ENCODE data around the gene SH3BP2.

SH3BP2 gene

DNA sequence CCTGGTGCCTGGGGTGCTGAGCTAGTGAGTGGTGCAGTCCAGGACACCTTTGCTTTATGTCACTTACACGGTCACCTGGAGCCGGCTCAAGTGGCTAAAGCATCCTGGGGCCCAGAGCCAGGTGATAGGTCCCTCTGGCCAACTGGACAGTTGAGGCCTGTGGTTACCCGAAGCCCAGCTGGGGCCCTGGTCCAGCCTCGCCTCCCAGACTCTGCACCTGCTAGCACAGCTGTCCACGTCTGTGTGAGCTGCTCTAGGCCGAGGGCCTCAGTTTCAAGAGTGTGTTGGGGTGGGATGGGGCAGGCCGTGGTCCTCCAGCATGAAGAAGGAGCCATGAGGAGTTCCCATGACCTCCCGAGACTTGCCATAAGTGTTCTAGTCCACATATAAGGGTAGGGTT lies 43.1 kb downstream of the SH3BP2 start:
- DNase-seq, result no peak

DNA sequence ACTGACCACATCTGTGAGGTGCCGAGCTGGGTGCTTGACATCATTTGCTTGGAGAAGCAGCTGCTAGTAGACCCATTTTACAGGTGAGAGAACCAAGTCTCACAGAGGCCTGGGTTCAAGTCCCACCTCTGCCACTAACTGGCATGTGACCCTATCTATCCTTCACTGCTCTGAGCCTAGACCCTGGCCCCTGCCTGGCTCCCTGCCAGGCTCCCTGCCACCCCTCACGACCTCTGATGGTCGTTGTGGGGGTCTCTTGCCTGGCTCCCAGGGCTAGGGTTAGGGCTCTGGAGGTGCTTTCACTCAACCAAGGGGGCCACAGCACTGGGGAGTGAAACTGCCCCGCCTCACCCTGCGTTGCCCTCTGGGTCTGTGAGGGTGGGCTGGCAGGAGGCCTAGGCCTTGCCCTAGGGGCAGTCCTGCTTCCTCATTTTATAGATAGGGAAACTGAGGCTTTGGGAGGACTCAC lies 43.5 kb downstream of the SH3BP2 start:
- no peak for DNase-seq

GRCh38 chr4:2837110-2837903 lies 44.4 kb downstream of the SH3BP2 start:
- no peak for DNase-seq

DNA sequence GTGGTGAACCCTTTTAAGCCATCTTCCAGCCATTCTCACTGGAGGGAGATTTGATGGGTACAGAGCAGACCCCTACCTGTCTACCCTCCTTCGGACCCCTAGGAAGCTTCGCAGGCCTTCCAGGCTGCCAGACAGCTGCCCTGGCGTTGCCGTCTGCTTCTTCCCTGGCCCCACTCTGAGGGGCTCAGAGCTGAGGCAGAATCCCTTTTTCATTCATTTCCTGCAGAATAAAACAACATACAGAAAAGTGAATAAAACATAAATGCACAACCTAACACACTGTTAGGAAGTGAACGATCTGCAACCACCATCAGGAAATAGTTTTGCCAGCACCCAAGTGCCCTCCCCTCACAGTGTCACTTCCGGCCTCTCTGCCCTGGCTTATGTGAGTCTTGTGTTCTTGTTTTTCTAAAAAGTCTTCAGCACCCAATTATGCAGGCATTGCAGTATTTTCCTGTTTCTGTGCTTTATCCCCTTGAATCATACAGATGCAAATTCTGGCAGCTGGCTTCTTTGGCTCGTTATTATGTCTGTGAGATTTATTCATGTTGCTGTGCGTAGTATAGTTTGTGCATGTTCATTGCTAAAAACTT lies 45.1 kb downstream of the SH3BP2 start:
- DNase-seq, result no peak

DNA sequence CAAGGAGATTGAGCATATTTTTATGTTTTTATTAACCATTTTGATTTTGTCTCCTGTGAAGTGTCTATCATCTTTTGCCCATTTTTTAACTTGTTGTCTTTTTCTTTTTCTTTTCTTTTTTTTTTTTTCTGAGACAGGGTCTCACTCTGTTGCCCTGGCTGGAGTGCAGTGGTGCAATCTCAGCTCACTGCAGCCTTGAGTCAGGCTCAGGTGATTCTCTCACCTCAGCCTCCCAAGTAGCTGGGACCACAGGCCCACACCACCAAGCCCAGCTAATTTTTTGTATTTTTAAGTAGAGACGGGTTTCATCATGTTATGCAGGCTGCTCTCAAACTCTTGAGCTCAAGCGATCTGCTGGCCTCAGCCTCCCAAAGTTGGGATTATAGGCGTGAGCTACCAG lies 46.2 kb downstream of the SH3BP2 start:
- no peak for DNase-seq

GRCh38 chr4:2842687-2843262 lies 49.9 kb downstream of the SH3BP2 start:
- DNase-seq, result no peak

DNA sequence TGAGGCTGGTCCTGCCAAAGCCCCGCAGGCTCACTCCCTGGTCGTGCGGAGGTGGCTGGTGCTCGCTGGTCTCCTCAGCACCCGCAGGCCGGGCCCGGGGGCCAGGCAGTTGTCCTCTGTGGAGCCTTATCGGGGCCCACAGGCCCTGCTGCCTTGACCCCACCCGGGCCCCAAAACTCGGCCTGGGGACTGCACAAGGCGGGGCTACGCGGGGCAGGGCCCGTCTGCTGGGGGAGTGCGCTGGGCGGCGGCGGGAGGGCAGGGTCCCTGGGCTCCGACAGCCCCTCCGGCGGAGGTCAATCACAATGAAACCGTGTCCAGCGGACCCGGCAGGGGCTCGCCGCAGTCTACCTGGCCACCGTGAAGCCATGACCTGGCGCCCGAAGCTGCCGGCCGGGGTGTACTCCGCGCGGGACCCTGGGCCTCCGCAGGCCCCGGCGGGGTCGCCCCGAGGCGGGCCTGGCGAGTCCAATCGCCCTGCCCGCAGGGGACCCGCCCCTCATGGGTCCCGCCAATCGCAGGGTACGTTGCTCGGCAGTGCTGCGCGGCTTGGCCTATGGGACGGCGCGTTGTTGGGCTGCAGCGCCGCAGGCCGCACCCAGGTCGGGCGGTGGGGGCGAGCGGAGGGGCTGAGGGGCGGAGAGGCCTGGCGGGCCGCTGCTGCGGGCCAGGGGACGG lies 50.5 kb downstream of the SH3BP2 start, which contains the start of gene ADD1:
ADD1 (plus strand) TSS at position 582 of the 678 bp plus-strand sequence. CDS start 32,072 bp downstream, outside the sequence.
- DNase-seq, result peak; percentile 65

DNA sequence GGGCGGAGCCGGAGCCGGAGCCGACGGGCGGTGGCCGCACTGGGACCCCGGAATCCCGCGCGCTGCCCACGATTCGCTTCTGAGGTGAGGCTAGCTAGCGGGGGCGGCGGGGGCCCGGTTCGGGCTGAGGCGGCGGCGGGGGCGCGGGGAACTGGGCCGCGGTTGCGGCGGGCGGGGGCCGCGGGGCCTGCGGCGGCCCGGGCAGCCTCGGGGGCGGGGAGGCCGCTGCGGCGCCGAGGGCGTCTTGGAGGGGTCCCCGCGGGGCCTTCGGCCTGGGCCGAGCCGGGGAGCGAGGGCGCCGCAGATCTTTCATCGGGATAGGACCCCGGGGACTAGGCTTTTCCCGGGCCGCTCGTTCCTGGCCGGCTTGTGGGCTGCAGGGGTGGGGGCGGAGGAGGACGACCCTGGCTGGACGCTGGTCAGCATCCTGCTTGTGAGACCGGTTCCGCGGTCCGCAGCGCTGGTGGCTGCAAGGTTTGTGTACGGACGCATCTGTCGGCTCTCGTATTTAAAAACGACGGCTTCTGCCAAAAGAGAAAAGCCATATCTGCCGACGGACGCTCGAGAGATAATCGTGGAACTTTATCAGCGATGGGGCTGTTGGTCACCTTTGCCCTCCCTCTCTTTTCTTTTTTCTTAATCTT lies 51.2 kb downstream of the SH3BP2 start:
- no peak for DNase-seq

DNA sequence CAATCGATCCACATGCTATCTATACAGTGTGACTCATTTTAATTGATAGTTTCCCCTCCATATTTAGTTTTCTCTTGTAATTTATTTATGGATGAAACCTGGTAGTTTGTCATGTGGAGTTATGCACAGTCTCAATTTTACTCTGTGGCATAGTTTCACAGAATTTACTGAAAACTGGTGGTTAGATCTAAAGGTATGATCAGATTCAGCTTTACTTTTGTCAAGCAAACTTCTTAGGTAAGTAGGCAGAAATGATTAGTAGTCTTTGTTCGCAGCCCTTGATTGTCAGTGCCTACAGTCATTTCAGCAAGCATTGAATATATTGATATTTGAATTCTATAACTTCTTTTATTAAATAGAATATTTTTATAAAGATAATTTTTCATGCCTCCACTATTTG lies 53.3 kb downstream of the SH3BP2 start:
- no peak for DNase-seq

GRCh38 chr4:2847302-2847871 lies 54.5 kb downstream of the SH3BP2 start:
- no peak for DNase-seq

DNA sequence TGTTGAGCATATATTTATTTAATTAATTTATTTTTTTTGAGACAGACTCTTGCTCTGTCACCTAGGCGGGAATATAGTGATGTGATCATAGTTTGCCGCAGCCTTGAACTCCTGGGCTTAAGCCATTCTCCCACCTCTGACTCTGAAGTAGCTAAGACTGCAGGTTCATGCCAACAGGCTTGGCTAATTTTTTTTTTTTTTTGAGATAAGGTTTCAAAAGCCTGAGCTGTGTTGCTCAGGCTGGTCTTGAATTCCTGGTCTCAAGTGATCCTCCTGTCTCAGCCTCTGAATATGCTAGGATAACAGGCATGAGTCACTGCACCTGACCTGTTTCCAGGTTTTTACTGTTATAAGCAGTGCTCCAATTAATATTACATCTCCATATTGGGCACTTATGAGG lies 55.6 kb downstream of the SH3BP2 start:
- peak; percentile 48 for DNase-seq

GRCh38 chr4:2849267-2850152 lies 56.6 kb downstream of the SH3BP2 start:
- no peak for DNase-seq

- no peak for DNase-seq
Measured at GRCh38 chr4:2850966-2851798, 58.3 kb downstream of the SH3BP2 start.

DNA sequence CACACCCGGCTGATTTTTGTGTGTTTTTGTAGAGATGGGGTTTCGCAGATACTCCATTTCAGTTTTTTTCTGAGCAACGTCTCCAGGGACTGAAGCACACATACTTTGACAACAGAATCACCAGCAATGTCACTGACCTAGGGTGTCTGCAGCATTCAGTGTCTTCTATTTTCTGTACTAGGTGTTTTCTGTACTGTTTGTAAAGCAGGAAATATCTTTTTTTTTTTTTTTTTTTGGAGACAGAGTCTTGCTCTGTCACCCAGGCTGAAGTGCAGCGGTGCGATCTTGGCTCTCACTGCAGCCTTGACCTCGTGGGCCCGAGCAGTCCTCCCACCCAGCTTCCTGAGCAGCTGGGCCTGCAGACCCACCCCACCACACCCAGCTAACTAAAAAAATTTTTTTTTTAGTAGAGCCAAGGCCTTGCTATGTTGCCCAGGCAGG lies 59.6 kb downstream of the SH3BP2 start:
- DNase-seq, result no peak

GRCh38 chr4:2855584-2855983 lies 62.7 kb downstream of the SH3BP2 start:
- DNase-seq, result no peak

DNA sequence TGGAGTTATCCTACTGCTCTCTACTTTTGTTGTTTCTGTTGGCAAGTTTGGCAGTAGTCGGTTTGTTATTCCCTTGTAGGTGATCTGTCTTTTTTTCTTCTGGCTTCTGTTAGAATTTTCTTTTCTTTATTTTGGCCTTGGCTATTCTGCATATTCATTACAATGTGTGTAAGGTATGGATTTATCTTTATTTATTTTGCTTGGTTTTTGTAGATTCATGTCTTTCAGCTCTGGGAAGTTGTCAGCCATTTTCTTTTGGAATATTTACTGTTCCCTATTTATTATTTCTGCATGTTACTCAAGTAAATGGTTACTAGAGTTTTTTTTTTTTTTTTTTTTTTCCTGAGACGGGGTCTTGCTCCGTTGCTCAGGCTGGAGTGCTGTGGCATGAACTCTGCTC lies 63.4 kb downstream of the SH3BP2 start:
- DNase-seq, result no peak

DNA sequence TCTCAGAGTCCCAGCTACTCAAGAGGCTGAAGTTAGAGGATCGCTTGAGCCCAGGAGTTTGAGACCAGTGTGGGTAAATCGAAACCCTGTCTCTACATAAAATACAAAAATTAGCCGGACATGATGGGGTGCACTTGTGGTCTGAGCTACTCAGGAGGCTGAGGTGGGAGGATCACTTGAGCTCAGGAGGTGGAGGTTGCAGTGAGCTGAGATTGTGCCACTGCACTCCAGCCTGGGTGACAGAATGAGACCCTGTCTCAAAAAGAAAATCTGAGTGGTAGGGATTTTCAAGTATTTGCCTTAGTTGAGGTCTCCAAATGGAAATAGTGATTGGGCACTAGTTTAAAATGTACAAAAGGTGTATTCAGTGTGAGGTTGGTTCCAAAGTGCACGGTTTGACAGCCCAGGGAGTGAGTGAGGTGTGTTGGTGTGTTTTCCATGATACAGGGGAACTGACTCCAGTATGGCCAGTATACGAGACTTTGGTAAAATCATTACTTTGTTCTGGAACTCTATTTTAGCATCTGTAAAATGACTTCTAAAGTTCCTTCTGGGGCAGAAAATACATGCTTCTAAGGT lies 64.6 kb downstream of the SH3BP2 start:
- no peak for DNase-seq

GRCh38 chr4:2858451-2859217 lies 65.7 kb downstream of the SH3BP2 start:
- no peak for DNase-seq

GRCh38 chr4:2859514-2859913 lies 66.6 kb downstream of the SH3BP2 start:
- no peak for DNase-seq

Data from NCI-H2029 (cell line).